AG04449 (cell line): Measurements from ENCODE around the gene PPID.

Source experiments
- CTCF ChIA-PET: fragments of 350-600 bp; formaldehyde crosslinking; extraction: SDS; loops from one replicate; lab custom pipeline; 2021; ENCODE audit warnings: antibody characterized with exemption; lab: Yijun Ruan, JAX
- POLR2A ChIA-PET: fragments of 400-600, 350-600 bp; formaldehyde crosslinking; extraction: SDS; loops from one replicate; lab custom pipeline; 2020; ENCODE audit warnings: antibody characterized with exemption, inconsistent platforms; lab: Yijun Ruan, JAX
- DNase-seq: peaks from one replicate; pipeline ENCODE4 v3.0.0-alpha.2; 2010; ENCODE audit warnings: low read depth, low spot score
- H3K4me3 ChIP-seq: 2 replicates; pipeline ENCODE4 v1.5.1; 2011; ENCODE audit warnings: low read depth, mild to moderate bottlenecking, control low read depth, low read length
- CTCF ChIP-seq: IDR thresholded peaks from one replicate; pipeline ENCODE4 v1.5.1; 2011; ENCODE audit warnings: mild to moderate bottlenecking, moderate library complexity, low read length, control low read depth, inconsistent platforms; ENCODE audit not compliant: insufficient read depth; ENCODE audit errors: missing control alignments

Gene PPID

GRCh38 chr4:158741326-158742021 is 18.3 kb upstream of the PPID start:
- DNase-seq = no peak
- ChIA-PET CTCF (interaction anchor here (0.8 to 2.1 kb wide), 2 partner anchors 11 to 14 kb away, joined by 4 to 6 read pairs; no protein-coding TSS in a partner anchor), POLR2A (no interaction called here)
- H3K4me3 ChIP-seq = no peak overlapping the region
- TF ChIP-seq CTCF = no peak

GRCh38 chr4:158739600-158739999 is 16.4 kb upstream of the PPID start:
- ChIA-PET POLR2A (no interaction called here), CTCF (interaction anchor here (1.5 to 2.0 kb wide), 2 partner anchors 9 to 111 kb away, joined by 3 to 10 read pairs; no protein-coding TSS in a partner anchor)
- no peak for TF ChIP-seq CTCF
- no peak for DNase-seq
- no peak overlapping the region for H3K4me3 ChIP-seq

- no peak for DNase-seq
- ChIA-PET CTCF (interaction anchor here (1.5 to 2.0 kb wide), 2 partner anchors 9 to 112 kb away, joined by 3 to 10 read pairs; no protein-coding TSS in a partner anchor), POLR2A (no interaction called here)
- no peak for TF ChIP-seq CTCF
- H3K4me3 ChIP-seq = no peak overlapping the region
These were observed 15.7 kb upstream of the PPID start for GRCh38 chr4:158738866-158739265.

GRCh38 chr4:158729716-158730559 is 6.7 kb upstream of the PPID start:
- ChIA-PET POLR2A (no interaction called here), CTCF (interaction anchor here (0.6 to 3.2 kb wide), 22 partner anchors 9 to 472 kb away, joined by 3 to 51 read pairs (median 4); no protein-coding TSS in a partner anchor)
- TF ChIP-seq CTCF = peak; percentile 79
- H3K4me3 ChIP-seq = no peak overlapping the region
- no peak for DNase-seq

- DNase-seq = no peak
- TF ChIP-seq CTCF = no peak
- H3K4me3 ChIP-seq = no peak overlapping the region
- CTCF ChIA-PET = interaction anchor here (0.9 to 6.1 kb wide), 10 partner anchors 14 to 475 kb away, joined by 3 to 51 read pairs (median 4); no protein-coding TSS in a partner anchor
- POLR2A ChIA-PET = no interaction called here
These were observed 5.0 kb upstream of the PPID start for GRCh38 chr4:158728236-158728635.
